ENCODE results near the gene LAMA2. TPM values are rescaled to one million over a fixed set of nuclear protein-coding genes. Genes with fewer than 3 reads are reported as not detected.

The LAMA2 gene
- total and polyA plus RNA-seq, 2 experiments from 2014 or later: 0.91 to 6.4 TPM

- TF ChIP-seq ETS1 (IDR thresholded peaks at IDR 0.05) (no peak), NANOG (IDR thresholded peaks at IDR 0.05; ENCODE audit: borderline replicate concordance) (no peak), STAT1 (IDR thresholded peaks at IDR 0.05; ENCODE audit: unreplicated experiment) (no peak), ZNF114 (CRISPR knock-in tag; IDR thresholded peaks at IDR 0.05) (no peak), CREB1 (CRISPR knock-in tag; IDR thresholded peaks at IDR 0.05; ENCODE audit: low read depth) (no peak), JUNB (IDR thresholded peaks at IDR 0.05; ENCODE audit: unreplicated experiment) (no peak), ZNF331 (CRISPR knock-in tag; IDR thresholded peaks at IDR 0.05; ENCODE audit: low read depth) (no peak)
These were observed 150.2 kb downstream of the LAMA2 start (continued) for GRCh38 chr6:129033180-129033579.

GRCh38 chr6:129033581-129033980 lies 150.6 kb downstream of the LAMA2 start:
- Mint-ChIP-seq H3K4me1 (peaks cover 7% of the 10 kb centered on the region), H3K27ac (no peak overlapping the region), H3K27me3 (ENCODE audit: insufficient read depth, low read depth, poor library complexity) (peaks cover 9% of the 10 kb centered on the region), H3K4me3 (no peak overlapping the region), H3K36me3 (ENCODE audit: low read depth) (no peaks in the 10 kb centered on the region), H3K9me3 (no peaks in the 10 kb centered on the region)
- Histone ChIP-seq H3K79me2 (replicated peaks; ENCODE audit: insufficient read depth) (no peaks in the 10 kb centered on the region), H3K9me2 (ENCODE audit: insufficient read depth) (no peaks in the 10 kb centered on the region), H3F3A (replicated peaks; ENCODE audit: low read depth) (no peaks in the 10 kb centered on the region), H2AFZ (no peak overlapping the region), H3K27ac (ENCODE audit: low read depth) (no peak overlapping the region), H3K27me3 (ENCODE audit: insufficient read depth) (peaks cover 23% of the 10 kb centered on the region), H3K4me3 (no peak overlapping the region), H4K20me1 (replicated peaks; ENCODE audit: insufficient read depth) (no peaks in the 10 kb centered on the region), H3K4me1 (ENCODE audit: insufficient read depth) (peaks cover 4% of the 10 kb centered on the region; the same call in 1 of the 2 replicates), H3K4me2 (no peak overlapping the region), H3K36me3 (ENCODE audit: insufficient read depth) (no peaks in the 10 kb centered on the region)
- ATAC-seq (no peak), DNase-seq (ENCODE audit: low spot score) (no peak)
- no peak for TF ChIP-seq ZNF462 (CRISPR knock-in tag; IDR thresholded peaks at IDR 0.05)
- no peak for TF ChIP-seq EZH2phosphoT487 (IDR thresholded peaks at IDR 0.05; ENCODE audit: unreplicated experiment)
- TF ChIP-seq CREB1 (CRISPR knock-in tag; IDR thresholded peaks at IDR 0.05; ENCODE audit: low read depth): no peak
- no peak for TF ChIP-seq NANOG (IDR thresholded peaks at IDR 0.05; ENCODE audit: borderline replicate concordance)
- TF ChIP-seq ZNF331 (CRISPR knock-in tag; IDR thresholded peaks at IDR 0.05; ENCODE audit: low read depth): no peak
- no peak for TF ChIP-seq ETS1 (IDR thresholded peaks at IDR 0.05)
- no peak for TF ChIP-seq CTCF (conservative IDR thresholded peaks at IDR 0.05; ENCODE audit: low read depth in 2 of 2)
- TF ChIP-seq REST (IDR thresholded peaks at IDR 0.05; ENCODE audit: unreplicated experiment): no peak
- TF ChIP-seq ZNF114 (CRISPR knock-in tag; IDR thresholded peaks at IDR 0.05): no peak
